Gastrocnemius medialis (tissue), 4 donors: ENCODE measurements around the gene CBR4.

Experiments used
- CTCF ChIP-seq, 5 experiments: fragments of 450-650 bp in 3 of 5; fragments of 200-600 bp in 2 of 5; sonication (generic) in 2 of 5; IDR thresholded peaks in 4 of 5; conservative IDR thresholded peaks in 1 of 5; 1 replicate in 4 of 5; 2 replicates in 1 of 5; pipeline ENCODE4 v1.5.1; 2016 to 2019; ENCODE audit warnings: antibody characterized with exemption in 5 of 5, mild to moderate bottlenecking in 3 of 5, moderate library complexity in 3 of 5
- POLR2A ChIP-seq, 2 donors: fragments of 450-650 bp; IDR thresholded peaks; one replicate each; pipeline ENCODE4 v1.6.1; 2017; ENCODE audit warnings: antibody characterized with exemption in 2 of 2, mild to moderate bottlenecking in 2 of 2, moderate library complexity in 2 of 2

GRCh38 chr4:169059306-169060211 is 49.5 kb upstream of the CBR4 start:
- TF ChIP-seq POLR2A (IDR thresholded peaks at IDR 0.05) (peak in 1 of 2 donors; percentile 43), CTCF (IDR thresholded peaks at IDR 0.05 in 4 of 5, conservative IDR thresholded peaks at IDR 0.05 in 1 of 5) (no peak)
